Transverse colon (tissue), 4 donors: Measurements from ENCODE around the gene RNF169. TPM values are rescaled to one million over a fixed set of nuclear protein-coding genes. Genes with fewer than 3 reads are reported as not detected.
A peak's percentile ranks its signal among the peaks of the same experiment; 100 is the strongest.

Experiments used
- DNase-seq: peaks from one replicate; pipeline ENCODE4 v3.0.0-alpha.2; 2019
- H3K27ac ChIP-seq, 4 donors: fragments of 200-600 bp; sonication (generic); 2 replicates each; pipeline ENCODE4 v1.5.1; 2016 to 2018; ENCODE audit warnings: inconsistent platforms in 4 of 4
- H3K27me3 ChIP-seq: fragments of 200-600 bp; sonication (generic); 2 replicates; pipeline ENCODE4 v1.5.1; 2017; ENCODE audit warnings: inconsistent platforms
- H3K36me3 ChIP-seq, 4 donors: fragments of 200-600 bp; sonication (generic); 2 replicates each; pipeline ENCODE4 v1.5.1; 2017 to 2019; ENCODE audit warnings: inconsistent platforms in 4 of 4
- H3K4me1 ChIP-seq, 4 donors: fragments of 200-600 bp; sonication (generic); 2 replicates each; pipeline ENCODE4 v1.5.1; 2017 to 2020; ENCODE audit warnings: inconsistent platforms in 4 of 4
- H3K4me3 ChIP-seq, 4 donors: fragments of 200-600 bp; sonication (generic); 1 replicate in 1 of 4; 2 replicates in 3 of 4; pipeline versions ENCODE4 v1.5.1 to v1.6.1; 2017 to 2019; ENCODE audit warnings: inconsistent platforms in 4 of 4
- H3K9me3 ChIP-seq, 2 donors: fragments of 200-600 bp; sonication (generic); 2 replicates each; pipeline ENCODE4 v1.5.1; 2017 to 2019; ENCODE audit warnings: inconsistent platforms in 2 of 2
- CTCF ChIP-seq, 5 experiments: fragments of 200-600 bp in 3 of 5; fragments of 450-650 bp in 2 of 5; sonication (generic) in 3 of 5; IDR thresholded peaks; 1 replicate in 2 of 5; 2 replicates in 3 of 5; pipeline ENCODE4 v1.5.1; 2016 to 2017; ENCODE audit warnings: antibody characterized with exemption in 5 of 5, inconsistent platforms in 3 of 5, mild to moderate bottlenecking in 2 of 5, moderate library complexity in 1 of 5
- EP300 ChIP-seq: sonication (generic); formaldehyde crosslinking; IDR thresholded peaks from one replicate; pipeline ENCODE4 v1.6.1; 2017; ENCODE audit warnings: antibody characterized with exemption, low read depth
- POLR2A ChIP-seq: fragments of 450-650 bp; IDR thresholded peaks from one replicate; pipeline ENCODE4 v1.6.1; 2016; ENCODE audit warnings: antibody characterized with exemption, mild to moderate bottlenecking, moderate library complexity
- POLR2AphosphoS5 ChIP-seq, 3 donors: sonication (generic); formaldehyde crosslinking; IDR thresholded peaks; one replicate each; pipeline ENCODE4 v1.6.1; 2016; ENCODE audit warnings: antibody characterized with exemption in 3 of 3
- WGBS, 2 donors: methylation state at CpG; one replicate each; pipeline ENCODE4 v1.1.5; 2018; ENCODE audit warnings: low coverage in 1 of 2; 5-methylcytosine and 5-hydroxymethylcytosine counted together
- in situ Hi-C, 4 donors: fragments of 200-750 bp; cut with MboI; loops; one replicate each; pipeline versions ENCODE4 v1.15.0 to v1.15.1; 2017; ENCODE audit warnings: low sequenced_read_pairs in 3 of 4, low pct_ligation_motif_present in 1 of 4, low pct_unique_long_range_greater_than_20kb in 1 of 4
- intact Hi-C: fragments of 100-400 bp; cut with DNase I; formaldehyde crosslinking; loops from one replicate; pipeline ENCODE4 v1.15.1; 2023; ENCODE audit warnings: low total_unique reads
- total RNA-seq, 4 donors: library from RNA; depleted of rRNA; stranded (reverse); fragments of >200 nt; gene quantifications; one replicate each; pipeline ENCODE4 v1.1.0, GENCODE V29; 2016

Gene RNF169
- total RNA-seq, 4 donors from 2014 or later: 15.1 to 22.4 (median 16.6) TPM

- H3K9me3 ChIP-seq: no peaks in the 10 kb centered on the region
- DNase-seq: no peak
- intact Hi-C loops: no loop called here
- in situ Hi-C loops: loop anchor here in 3 of 4 donors (25.0 kb wide), 2 partner anchors 119 to 269 kb away; partner anchors contain the start of gene KCNE3 (in 3 of the 3)
- 23 to 40% methylated on average over 12 to 47 of the region's 69 CpGs for WGBS, 2 donors
- TF ChIP-seq CTCF (IDR thresholded peaks at IDR 0.05) (no peak), POLR2A (no peak), EP300 (no peak), POLR2AphosphoS5 (IDR thresholded peaks at IDR 0.05) (no peak)
- peaks cover 3 to 7% (median 5%) of the 10 kb centered on the region in 4 donors for H3K4me1 ChIP-seq
- peaks cover 63% of the 10 kb centered on the region for H3K27me3 ChIP-seq
- peak within 1 kb of the TSS in 3 of 4 donors; percentile 8 to 37 (median 27) for H3K4me3 ChIP-seq
- H3K36me3 ChIP-seq: no peaks in the 10 kb centered on the region
- peak within 1 kb of the TSS in 3 of 4 donors; percentile 3 to 43 (median 26) for H3K27ac ChIP-seq
Observed at GRCh38 chr11:74731301-74732094, 17.2 kb upstream of the RNF169 start, which contains the start of gene CHRDL2. Gene CHRDL2, minus strand, starts transcription at chr11:74731426. Its CDS starts 538 bp downstream, at chr11:74730888.

- Histone ChIP-seq H3K27me3 (peaks cover 61% of the 10 kb centered on the region), H3K9me3 (no peaks in the 10 kb centered on the region), H3K27ac (no peak overlapping the region), H3K4me1 (peaks cover 3 to 6% (median 5%) of the 10 kb centered on the region in 4 donors), H3K36me3 (no peaks in the 10 kb centered on the region), H3K4me3 (no peak overlapping the region)
- WGBS, 2 donors: 45 to 64% methylated on average over 1 of the region's 1 CpG
- no peak for DNase-seq
- TF ChIP-seq POLR2A (no peak), EP300 (no peak), POLR2AphosphoS5 (IDR thresholded peaks at IDR 0.05) (no peak), CTCF (IDR thresholded peaks at IDR 0.05) (no peak)
- in situ Hi-C loops: loop anchor here in 3 of 4 donors (25.0 kb wide), 2 partner anchors 122 to 272 kb away; partner anchors contain the start of gene KCNE3 (in 3 of the 3)
- intact Hi-C loops: no loop called here
Observed at GRCh38 chr11:74734559-74734925, 14.1 kb upstream of the RNF169 start.

DNA sequence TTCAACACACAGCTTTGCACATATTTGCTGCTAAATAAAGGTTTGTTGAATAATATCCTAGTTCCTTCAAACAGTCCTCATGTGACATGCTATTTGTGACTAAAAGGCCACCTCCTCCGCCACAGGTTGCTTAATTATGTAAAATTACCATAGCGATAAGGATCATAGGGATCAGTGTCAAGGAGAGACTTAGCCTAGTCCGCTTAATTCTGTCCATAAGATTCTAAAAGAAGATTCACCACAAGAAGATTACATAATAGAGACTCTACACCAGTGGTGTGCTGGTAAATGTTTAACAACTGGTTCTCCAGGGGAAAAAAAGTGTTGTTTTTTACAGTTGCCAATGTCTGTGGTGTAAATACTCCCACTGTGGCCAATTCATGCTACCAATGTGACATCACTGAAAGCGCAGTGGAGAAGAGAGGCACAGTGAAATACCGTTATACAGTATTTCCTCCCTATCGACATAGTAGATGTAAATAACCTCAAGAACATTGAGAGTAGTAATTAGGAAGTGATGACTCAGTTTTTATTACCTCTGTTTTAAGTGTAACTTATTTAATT lies 13.2 kb upstream of the RNF169 start:
- Histone ChIP-seq H3K9me3 (no peaks in the 10 kb centered on the region), H3K36me3 (no peaks in the 10 kb centered on the region), H3K4me1 (peaks cover 3 to 6% (median 5%) of the 10 kb centered on the region in 4 donors), H3K27ac (no peak overlapping the region), H3K4me3 (no peak overlapping the region), H3K27me3 (peaks cover 52% of the 10 kb centered on the region)
- in situ Hi-C loops: loop anchor here in 3 of 4 donors (25.0 kb wide), 2 partner anchors 123 to 273 kb away; partner anchors contain the start of gene KCNE3 (in 3 of the 3)
- 76 to 77% methylated on average over 6 of the region's 6 CpGs for WGBS, 2 donors
- no peak for TF ChIP-seq POLR2A
- TF ChIP-seq POLR2AphosphoS5 (IDR thresholded peaks at IDR 0.05): no peak
- TF ChIP-seq CTCF (IDR thresholded peaks at IDR 0.05): no peak
- no peak for TF ChIP-seq EP300
- intact Hi-C loops: loop anchor here (5.0 kb wide), 2 partner anchors 133 to 283 kb away; no protein-coding TSS in a partner anchor
- no peak for DNase-seq

- no peaks in the 10 kb centered on the region for H3K9me3 ChIP-seq
- H3K4me3 ChIP-seq: no peak overlapping the region
- H3K4me1 ChIP-seq: peaks cover 3 to 6% (median 5%) of the 10 kb centered on the region in 4 donors
- peaks cover 46% of the 10 kb centered on the region for H3K27me3 ChIP-seq
- TF ChIP-seq POLR2AphosphoS5 (IDR thresholded peaks at IDR 0.05) (no peak), POLR2A (no peak), CTCF (IDR thresholded peaks at IDR 0.05) (no peak), EP300 (no peak)
- 88 to 92% methylated on average over 2 of the region's 2 CpGs for WGBS, 2 donors
- DNase-seq: no peak
- no peak overlapping the region for H3K27ac ChIP-seq
- H3K36me3 ChIP-seq: no peaks in the 10 kb centered on the region
- intact Hi-C loops (loop anchor here (5.0 kb wide), 2 partner anchors 134 to 284 kb away; no protein-coding TSS in a partner anchor), in situ Hi-C loops (loop anchor here in 3 of 4 donors (25.0 kb wide), 2 partner anchors 124 to 274 kb away; partner anchors contain the start of gene KCNE3 (in 3 of the 3))
Observed at GRCh38 chr11:74736031-74736430, 12.6 kb upstream of the RNF169 start.
